GM12878 (cell line): ENCODE measurements around the gene LYL1.

Experiments used
- NFIC ChIP-seq: IDR thresholded peaks from 2 replicates; pipeline ENCODE4 v1.6.1; 2012; ENCODE audit warnings: low read depth, mild to moderate bottlenecking, inconsistent platforms, low read length, moderate library complexity
- POLR2AphosphoS5 ChIP-seq: IDR thresholded peaks from 2 replicates; pipeline ENCODE4 v1.6.1; 2011; ENCODE audit warnings: mild to moderate bottlenecking, low read length, inconsistent platforms
- SMC3 ChIP-seq: IDR thresholded peaks from 2 replicates; pipeline ENCODE4 v1.6.1; 2011; ENCODE audit warnings: low read length, improper control_type of control experiment, borderline replicate concordance

DNA sequence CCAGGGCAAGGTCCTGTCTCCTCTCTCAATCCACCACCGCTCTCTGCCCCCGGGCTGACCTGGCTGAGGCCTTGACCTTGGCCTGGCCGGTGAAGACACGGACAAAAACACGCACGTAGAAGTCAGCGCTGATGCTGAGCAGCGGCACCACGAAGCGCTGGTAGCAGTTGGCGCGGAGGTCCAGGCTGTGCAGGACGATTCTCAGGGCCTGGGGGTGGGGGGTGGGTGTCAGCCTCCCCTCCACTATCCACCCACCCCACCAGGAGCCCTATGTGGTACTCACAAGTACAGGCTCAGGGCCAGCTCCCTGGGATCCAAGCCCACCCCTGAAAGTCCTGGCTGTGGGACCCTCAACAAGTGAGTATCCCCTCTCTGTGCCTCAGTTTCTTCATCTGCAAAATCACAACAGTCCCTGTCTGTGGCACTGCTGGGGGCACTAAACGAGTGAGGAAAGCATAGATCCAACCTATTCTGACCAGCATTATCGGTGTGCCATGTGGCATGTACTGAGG lies 7.5 kb upstream of the LYL1 start:
- no peak for TF ChIP-seq POLR2AphosphoS5
- TF ChIP-seq SMC3 = no peak
- TF ChIP-seq NFIC = no peak
